GM23248 (cell line): ENCODE results near the gene PTPN14. TPM values are rescaled to one million over a fixed set of nuclear protein-coding genes. Genes with fewer than 3 reads are reported as not detected.
A peak's percentile ranks its signal among the peaks of the same experiment; 100 is the strongest.

Experiments
- DNase-seq: peaks from one replicate; pipeline ENCODE4 v3.0.0-alpha.2; 2015
- H2AFZ ChIP-seq: fragments of 200-600 bp; sonication (generic); 2 replicates; pipeline ENCODE4 v1.6.1; 2016; ENCODE audit warnings: antibody characterized with exemption
- H3F3A ChIP-seq: fragments of 200-600 bp; sonication (generic); 2 replicates; pipeline ENCODE4 v1.6.1; 2016; ENCODE audit warnings: mild to moderate bottlenecking, antibody characterized with exemption, mixed run types; ENCODE audit not compliant: insufficient read depth
- H3K27ac ChIP-seq: fragments of 200-600 bp; sonication (generic); 2 replicates; pipeline ENCODE4 v1.5.1; 2016; ENCODE audit warnings: mild to moderate bottlenecking
- H3K27me3 ChIP-seq: fragments of 200-600 bp; sonication (generic); replicated peaks from 2 replicates; pipeline ENCODE4 v1.6.1; 2016; ENCODE audit warnings: mild to moderate bottlenecking; ENCODE audit not compliant: insufficient read depth
- H3K36me3 ChIP-seq: fragments of 200-600 bp; sonication (generic); 2 replicates; pipeline ENCODE4 v1.6.1; 2016; ENCODE audit warnings: low read depth, mild to moderate bottlenecking
- H3K4me1 ChIP-seq: fragments of 200-600 bp; sonication (generic); 2 replicates; pipeline ENCODE4 v1.6.1; 2016; ENCODE audit warnings: mild to moderate bottlenecking; ENCODE audit not compliant: insufficient read depth
- H3K4me2 ChIP-seq: fragments of 200-600 bp; sonication (generic); one replicate; pipeline ENCODE4 v1.6.1; 2016; ENCODE audit warnings: mild to moderate bottlenecking; ENCODE audit not compliant: unreplicated experiment
- H3K4me3 ChIP-seq: fragments of 200-600 bp; sonication (generic); 2 replicates; pipeline ENCODE4 v1.5.1; 2016; ENCODE audit warnings: mild to moderate bottlenecking
- H3K79me2 ChIP-seq: fragments of 200-600 bp; sonication (generic); 2 replicates; pipeline ENCODE4 v1.6.1; 2016; ENCODE audit warnings: mild to moderate bottlenecking; ENCODE audit not compliant: insufficient read depth
- H3K9ac ChIP-seq: fragments of 200-600 bp; sonication (generic); 2 replicates; pipeline ENCODE4 v1.6.1; 2016; ENCODE audit warnings: mild to moderate bottlenecking
- H3K9me2 ChIP-seq: fragments of 200-600 bp; sonication (generic); 2 replicates; pipeline ENCODE4 v1.6.1; 2016; ENCODE audit warnings: mixed run types, mild to moderate bottlenecking, moderate library complexity; ENCODE audit not compliant: insufficient read depth
- H3K9me3 ChIP-seq: fragments of 200-600 bp; sonication (generic); one replicate; pipeline ENCODE4 v1.6.1; 2017; ENCODE audit warnings: low read depth
- H4K20me1 ChIP-seq: fragments of 200-600 bp; sonication (generic); 2 replicates; pipeline ENCODE4 v1.6.0; 2016; ENCODE audit not compliant: insufficient read depth
- EZH2 ChIP-seq: fragments of 200-600 bp; sonication (generic); IDR thresholded peaks from 2 replicates; pipeline ENCODE4 v1.6.1; 2018; ENCODE audit warnings: antibody characterized with exemption, mild to moderate bottlenecking; ENCODE audit not compliant: insufficient read depth, poor library complexity, severe bottlenecking
- EZH2phosphoT487 ChIP-seq: fragments of 200-600 bp; sonication (generic); IDR thresholded peaks from 2 replicates; pipeline ENCODE4 v1.6.1; 2018; ENCODE audit warnings: antibody characterized with exemption, moderate library complexity, mild to moderate bottlenecking, low read depth; ENCODE audit not compliant: insufficient read depth
- WGBS, 2 experiments: methylation state at CpG; one replicate each; pipeline ENCODE4 v1.1.6; 2015 to 2017; ENCODE audit warnings: low lambda C conversion rate in 2 of 2, low coverage in 1 of 2; ENCODE audit errors: missing lambda C conversion rate in 2 of 2; 5-methylcytosine and 5-hydroxymethylcytosine counted together
- in situ Hi-C: fragments of 300-500 bp; cut with MboI; formaldehyde crosslinking; loops from 2 replicates; pipeline ENCODE4 v1.15.0; 2020
- polyA plus RNA-seq: library from polyadenylated mRNA; unstranded; fragments of >200 nt; fragmentation: Nextera tagmentation; extraction: Ambion mirVana; gene quantifications from 2 replicates; pipeline ENCODE4 v1.2.1, GENCODE V29; 2016
- total RNA-seq: library from RNA; depleted of rRNA; stranded (reverse); fragments of >200 nt; shearing (Covaris generic); gene quantifications from 2 replicates; pipeline ENCODE4 v1.2.3, GENCODE V29; 2014

PTPN14 gene
- total and polyA plus RNA-seq, 2 experiments from 2014 or later, result 38.7 to 49.8 TPM

- peaks cover 41% of the 10 kb centered on the region for H3K36me3 ChIP-seq
- peak overlapping the region; percentile 21 for H3K4me2 ChIP-seq
Measured at GRCh38 chr1:214404154-214404553, 147.2 kb downstream of the PTPN14 start.

GRCh38 chr1:214403431-214403830 is 148.0 kb downstream of the PTPN14 start:
- Histone ChIP-seq H3K79me2 (peaks cover 78% of the 10 kb centered on the region), H3F3A (peaks cover 41% of the 10 kb centered on the region), H3K36me3 (peaks cover 39% of the 10 kb centered on the region), H3K27me3 (no peaks in the 10 kb centered on the region), H3K9me2 (no peaks in the 10 kb centered on the region), H3K4me2 (no peak overlapping the region), H3K4me3 (no peak overlapping the region), H3K27ac (no peak overlapping the region), H4K20me1 (no peaks in the 10 kb centered on the region), H3K4me1 (peaks cover 18% of the 10 kb centered on the region), H3K9ac (no peak overlapping the region), H2AFZ (no peak overlapping the region), H3K9me3 (no peaks in the 10 kb centered on the region)
- TF ChIP-seq EZH2phosphoT487 (no peak), EZH2 (no peak)
- no peak for DNase-seq
- 78 to 80% methylated on average over 5 of the region's 5 CpGs for WGBS, 2 experiments
- in situ Hi-C loops, result no loop called here

More at GRCh38 chr1:214404154-214404553, 147.2 kb downstream of the PTPN14 start:
- WGBS, 2 experiments, result 54 to 58% methylated on average over 4 of the region's 4 CpGs
- 0 out of 2 replicates have a peak overlapping the region, but pooled peaks have one; percentile 1 for H3K27ac ChIP-seq
- H3K4me3 ChIP-seq, result no peak overlapping the region
- H3K9me2 ChIP-seq, result no peaks in the 10 kb centered on the region
- no peaks in the 10 kb centered on the region for H3K27me3 ChIP-seq
- H3K79me2 ChIP-seq, result peaks cover 78% of the 10 kb centered on the region
- peaks cover 18% of the 10 kb centered on the region for H3K4me1 ChIP-seq
- no peak overlapping the region for H2AFZ ChIP-seq
- H3K9ac ChIP-seq, result no peak overlapping the region
- peak; percentile 60 for DNase-seq
- TF ChIP-seq EZH2phosphoT487, result no peak
- no peaks in the 10 kb centered on the region for H3K9me3 ChIP-seq
- in situ Hi-C loops, result no loop called here
- peaks cover 41% of the 10 kb centered on the region for H3F3A ChIP-seq
- H4K20me1 ChIP-seq, result no peaks in the 10 kb centered on the region

- Histone ChIP-seq H3K27me3 (no peaks in the 10 kb centered on the region), H3K4me3 (no peak overlapping the region), H3K79me2 (peaks cover 78% of the 10 kb centered on the region), H3K36me3 (peaks cover 44% of the 10 kb centered on the region), H4K20me1 (no peaks in the 10 kb centered on the region), H3K4me1 (peaks cover 18% of the 10 kb centered on the region), H3K9ac (no peak overlapping the region), H3K4me2 (no peak overlapping the region), H3K27ac (no peak overlapping the region), H3F3A (peaks cover 41% of the 10 kb centered on the region), H3K9me3 (no peaks in the 10 kb centered on the region), H3K9me2 (no peaks in the 10 kb centered on the region), H2AFZ (no peak overlapping the region)
- 32% methylated on average over 3 of the region's 3 CpGs; no CpG with 5 or more reads in 1 of the 2 experiments for WGBS, 2 experiments
- peak; percentile 52 for DNase-seq
- TF ChIP-seq EZH2phosphoT487 (no peak), EZH2 (no peak)
- in situ Hi-C loops, result no loop called here
Measured at GRCh38 chr1:214402613-214403083, 148.8 kb downstream of the PTPN14 start.

- no peak overlapping the region for H3K9ac ChIP-seq
- H4K20me1 ChIP-seq, result no peaks in the 10 kb centered on the region
- H2AFZ ChIP-seq, result no peak overlapping the region
- no peaks in the 10 kb centered on the region for H3K9me3 ChIP-seq
- peaks cover 42% of the 10 kb centered on the region for H3F3A ChIP-seq
- peaks cover 78% of the 10 kb centered on the region for H3K79me2 ChIP-seq
- H3K27ac ChIP-seq, result no peak overlapping the region
- WGBS, 2 experiments, result 90 to 94% methylated on average over 3 of the region's 3 CpGs
- TF ChIP-seq EZH2, result no peak
- TF ChIP-seq EZH2phosphoT487, result no peak
- no peak overlapping the region for H3K4me2 ChIP-seq
- H3K4me1 ChIP-seq, result peaks cover 18% of the 10 kb centered on the region
- no peak for DNase-seq
- no peaks in the 10 kb centered on the region for H3K27me3 ChIP-seq
- no peak overlapping the region for H3K4me3 ChIP-seq
- in situ Hi-C loops, result no loop called here
- H3K36me3 ChIP-seq, result peaks cover 50% of the 10 kb centered on the region
- no peaks in the 10 kb centered on the region for H3K9me2 ChIP-seq
Measured at GRCh38 chr1:214401666-214402065, 149.7 kb downstream of the PTPN14 start.

- peaks cover 75% of the 10 kb centered on the region for H3K79me2 ChIP-seq
- TF ChIP-seq EZH2phosphoT487, result no peak
- no peak for DNase-seq
- no peak overlapping the region for H3K27ac ChIP-seq
- no peak overlapping the region for H3K9ac ChIP-seq
- H3F3A ChIP-seq, result peaks cover 46% of the 10 kb centered on the region
- no peak overlapping the region for H2AFZ ChIP-seq
- no peaks in the 10 kb centered on the region for H4K20me1 ChIP-seq
- WGBS, 2 experiments, result 88 to 96% methylated on average over 3 of the region's 3 CpGs
- in situ Hi-C loops, result no loop called here
- H3K4me3 ChIP-seq, result no peak overlapping the region
- peaks cover 61% of the 10 kb centered on the region for H3K36me3 ChIP-seq
- H3K9me2 ChIP-seq, result no peaks in the 10 kb centered on the region
- no peaks in the 10 kb centered on the region for H3K9me3 ChIP-seq
- H3K27me3 ChIP-seq, result no peaks in the 10 kb centered on the region
- H3K4me1 ChIP-seq, result peaks cover 19% of the 10 kb centered on the region
- no peak overlapping the region for H3K4me2 ChIP-seq
Measured at GRCh38 chr1:214400131-214400530, 151.3 kb downstream of the PTPN14 start.
